GM12875 (cell line): Measurements from ENCODE around the gene ATP8A2.

Experiments used
- H3K4me3 ChIP-seq: one replicate; pipeline ENCODE4 v1.5.1; 2011; ENCODE audit warnings: low read depth, low read length, control low read depth
- TF ChIP-seq, protein P1 (sequence below): IDR thresholded peaks from 2 replicates; pipeline ENCODE4 v1.5.1; 2011; ENCODE audit warnings: low read depth, mild to moderate bottlenecking, control low read depth, inconsistent platforms, low read length, moderate library complexity, borderline replicate concordance; ENCODE audit not compliant: insufficient read depth

ATP8A2 gene

GRCh38 chr13:25371875-25372283 is at the start of gene ATP8A2:
TSS of gene ATP8A2 (plus strand) at chr13:25371974. CDS start at chr13:25372213, 239 bp downstream.
- H3K4me3 ChIP-seq = no peak within 1 kb of the TSS
- TF ChIP-seq, protein P1, sequence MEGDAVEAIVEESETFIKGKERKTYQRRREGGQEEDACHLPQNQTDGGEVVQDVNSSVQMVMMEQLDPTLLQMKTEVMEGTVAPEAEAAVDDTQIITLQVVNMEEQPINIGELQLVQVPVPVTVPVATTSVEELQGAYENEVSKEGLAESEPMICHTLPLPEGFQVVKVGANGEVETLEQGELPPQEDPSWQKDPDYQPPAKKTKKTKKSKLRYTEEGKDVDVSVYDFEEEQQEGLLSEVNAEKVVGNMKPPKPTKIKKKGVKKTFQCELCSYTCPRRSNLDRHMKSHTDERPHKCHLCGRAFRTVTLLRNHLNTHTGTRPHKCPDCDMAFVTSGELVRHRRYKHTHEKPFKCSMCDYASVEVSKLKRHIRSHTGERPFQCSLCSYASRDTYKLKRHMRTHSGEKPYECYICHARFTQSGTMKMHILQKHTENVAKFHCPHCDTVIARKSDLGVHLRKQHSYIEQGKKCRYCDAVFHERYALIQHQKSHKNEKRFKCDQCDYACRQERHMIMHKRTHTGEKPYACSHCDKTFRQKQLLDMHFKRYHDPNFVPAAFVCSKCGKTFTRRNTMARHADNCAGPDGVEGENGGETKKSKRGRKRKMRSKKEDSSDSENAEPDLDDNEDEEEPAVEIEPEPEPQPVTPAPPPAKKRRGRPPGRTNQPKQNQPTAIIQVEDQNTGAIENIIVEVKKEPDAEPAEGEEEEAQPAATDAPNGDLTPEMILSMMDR = no peak

- TF ChIP-seq, protein P1 = no peak
- H3K4me3 ChIP-seq = no peak overlapping the region
Observed at GRCh38 chr13:25324100-25324499, 47.7 kb upstream of the ATP8A2 start.

GRCh38 chr13:25329706-25330105 is 42.1 kb upstream of the ATP8A2 start:
- TF ChIP-seq, protein P1 = no peak
- H3K4me3 ChIP-seq = no peak overlapping the region

DNA sequence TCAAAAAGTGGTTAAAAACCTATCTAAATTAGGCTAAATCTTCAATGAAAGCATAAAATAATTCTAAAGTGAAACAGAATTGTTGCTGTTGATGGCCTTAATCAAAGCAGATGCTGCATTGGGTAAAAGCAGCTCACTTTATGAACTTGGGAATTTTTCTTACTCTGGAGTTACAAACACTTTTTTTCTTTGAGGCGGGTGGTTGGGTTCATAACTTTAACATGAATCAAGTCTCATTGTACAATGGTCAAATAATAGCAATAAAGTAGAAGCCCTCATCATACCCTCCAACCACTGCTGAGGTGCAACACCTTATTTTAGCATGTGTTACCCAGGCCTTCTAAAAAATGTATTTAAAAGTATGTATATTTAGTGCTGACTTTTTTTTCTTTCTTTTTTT is 41.2 kb upstream of the ATP8A2 start:
- TF ChIP-seq, protein P1 = no peak

GRCh38 chr13:25335856-25336255 is 35.9 kb upstream of the ATP8A2 start:
- no peak overlapping the region for H3K4me3 ChIP-seq
- TF ChIP-seq, protein P1 = no peak

More for the DNA sequence above, 41.2 kb upstream of the ATP8A2 start:
- H3K4me3 ChIP-seq = no peak overlapping the region

- no peak overlapping the region for H3K4me3 ChIP-seq
- TF ChIP-seq, protein P1 = no peak
Observed at GRCh38 chr13:25345576-25345975, 26.2 kb upstream of the ATP8A2 start.

GRCh38 chr13:25347151-25347550 is 24.6 kb upstream of the ATP8A2 start:
- H3K4me3 ChIP-seq = no peak overlapping the region
- TF ChIP-seq, protein P1 = no peak
